Measurements from ENCODE around the gene PRKCZ.

- no peak for TF ChIP-seq CTCF (IDR thresholded peaks at IDR 0.05)
- TF ChIP-seq POLR2A (IDR thresholded peaks at IDR 0.05), result no peak
These were observed 136.0 kb downstream of the PRKCZ start for GRCh38 chr1:2185880-2186855.
